Liver (tissue), 3 donors: ENCODE measurements around the gene CD200R1.

ENCODE experiments used
- EGR1 ChIP-seq, 2 donors: IDR thresholded peaks; 2 replicates each; pipeline ENCODE4 v1.6.1; 2016 to 2018; ENCODE audit warnings: antibody characterized with exemption in 2 of 2, low read depth in 2 of 2
- FOXA1 ChIP-seq: IDR thresholded peaks from 2 replicates; pipeline ENCODE4 v1.6.1; 2016; ENCODE audit warnings: antibody characterized with exemption
- HNF4G ChIP-seq: IDR thresholded peaks from 2 replicates; pipeline ENCODE4 v1.6.1; 2016; ENCODE audit warnings: antibody characterized with exemption
- JUND ChIP-seq, 2 donors: IDR thresholded peaks; 2 replicates each; pipeline ENCODE4 v1.6.1; 2016; ENCODE audit warnings: antibody characterized with exemption in 2 of 2
- NR2F2 ChIP-seq: IDR thresholded peaks from 2 replicates; pipeline ENCODE4 v1.6.1; 2016; ENCODE audit warnings: antibody characterized with exemption
- RXRA ChIP-seq, 2 donors: IDR thresholded peaks; 2 replicates each; pipeline ENCODE4 v1.6.1; 2017 to 2018; ENCODE audit warnings: antibody characterized with exemption in 2 of 2, mild to moderate bottlenecking in 1 of 2
- SP1 ChIP-seq: IDR thresholded peaks from 2 replicates; pipeline ENCODE4 v1.6.1; 2018; ENCODE audit warnings: antibody characterized with exemption, mild to moderate bottlenecking
- TAF1 ChIP-seq: conservative IDR thresholded peaks from 2 replicates; pipeline ENCODE4 v1.6.1; 2016; ENCODE audit warnings: antibody characterized with exemption, mild to moderate bottlenecking
- YY1 ChIP-seq: IDR thresholded peaks from 2 replicates; pipeline ENCODE4 v1.6.1; 2016; ENCODE audit warnings: antibody characterized with exemption, mild to moderate bottlenecking
- TF ChIP-seq, protein P1 (sequence below): fragments of 150-350 bp; IDR thresholded peaks from 2 replicates; pipeline ENCODE4 v1.5.1; 2017; ENCODE audit warnings: improper control_type of control experiment, low read depth, low read length; ENCODE audit not compliant: missing input control
- TF ChIP-seq, protein P2 (sequence below): IDR thresholded peaks from 2 replicates; pipeline ENCODE4 v1.6.1; 2016; ENCODE audit warnings: antibody characterized with exemption, mild to moderate bottlenecking
- TF ChIP-seq, protein P3 (sequence below): IDR thresholded peaks from 2 replicates; pipeline ENCODE4 v1.6.1; 2016; ENCODE audit warnings: antibody characterized with exemption
- TF ChIP-seq, protein P4 (sequence below): IDR thresholded peaks from 2 replicates; pipeline ENCODE4 v1.6.1; 2016; ENCODE audit warnings: antibody characterized with exemption
- TF ChIP-seq, protein P5 (sequence below): IDR thresholded peaks from 2 replicates; pipeline ENCODE4 v1.6.1; 2016; ENCODE audit warnings: antibody characterized with exemption
- donor health status: healthy.
- donor health status: healthy.

DNA sequence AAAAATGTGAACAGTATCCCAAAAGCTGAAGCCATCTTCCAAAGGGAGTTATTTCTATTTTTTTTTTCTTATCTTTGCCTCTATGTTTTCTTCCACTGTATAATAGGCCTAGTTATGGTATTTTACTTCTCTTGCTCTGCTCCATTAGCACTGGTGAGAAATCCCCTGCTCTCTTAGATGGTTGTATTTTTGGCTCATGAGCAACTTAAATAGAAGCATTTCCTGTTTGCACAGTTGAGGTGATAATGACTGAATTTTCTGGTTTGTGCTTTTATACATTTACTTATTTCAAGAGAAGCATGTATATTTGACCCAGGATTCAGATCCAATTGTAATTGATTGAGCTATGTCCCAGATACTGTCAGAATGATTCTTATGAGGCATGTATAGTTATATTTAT is 66.7 kb downstream of the CD200R1 start:
- TF ChIP-seq FOXA1 (no peak), YY1 (no peak), TAF1 (no peak), JUND (IDR thresholded peaks at IDR 0.05) (no peak), EGR1 (IDR thresholded peaks at IDR 0.05; ENCODE audit: low read depth in 2 of 2) (no peak), SP1 (no peak), HNF4G (no peak), NR2F2 (no peak), RXRA (IDR thresholded peaks at IDR 0.05) (no peak)
- TF ChIP-seq, protein P1, sequence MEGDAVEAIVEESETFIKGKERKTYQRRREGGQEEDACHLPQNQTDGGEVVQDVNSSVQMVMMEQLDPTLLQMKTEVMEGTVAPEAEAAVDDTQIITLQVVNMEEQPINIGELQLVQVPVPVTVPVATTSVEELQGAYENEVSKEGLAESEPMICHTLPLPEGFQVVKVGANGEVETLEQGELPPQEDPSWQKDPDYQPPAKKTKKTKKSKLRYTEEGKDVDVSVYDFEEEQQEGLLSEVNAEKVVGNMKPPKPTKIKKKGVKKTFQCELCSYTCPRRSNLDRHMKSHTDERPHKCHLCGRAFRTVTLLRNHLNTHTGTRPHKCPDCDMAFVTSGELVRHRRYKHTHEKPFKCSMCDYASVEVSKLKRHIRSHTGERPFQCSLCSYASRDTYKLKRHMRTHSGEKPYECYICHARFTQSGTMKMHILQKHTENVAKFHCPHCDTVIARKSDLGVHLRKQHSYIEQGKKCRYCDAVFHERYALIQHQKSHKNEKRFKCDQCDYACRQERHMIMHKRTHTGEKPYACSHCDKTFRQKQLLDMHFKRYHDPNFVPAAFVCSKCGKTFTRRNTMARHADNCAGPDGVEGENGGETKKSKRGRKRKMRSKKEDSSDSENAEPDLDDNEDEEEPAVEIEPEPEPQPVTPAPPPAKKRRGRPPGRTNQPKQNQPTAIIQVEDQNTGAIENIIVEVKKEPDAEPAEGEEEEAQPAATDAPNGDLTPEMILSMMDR, result no peak
- TF ChIP-seq, protein P2, sequence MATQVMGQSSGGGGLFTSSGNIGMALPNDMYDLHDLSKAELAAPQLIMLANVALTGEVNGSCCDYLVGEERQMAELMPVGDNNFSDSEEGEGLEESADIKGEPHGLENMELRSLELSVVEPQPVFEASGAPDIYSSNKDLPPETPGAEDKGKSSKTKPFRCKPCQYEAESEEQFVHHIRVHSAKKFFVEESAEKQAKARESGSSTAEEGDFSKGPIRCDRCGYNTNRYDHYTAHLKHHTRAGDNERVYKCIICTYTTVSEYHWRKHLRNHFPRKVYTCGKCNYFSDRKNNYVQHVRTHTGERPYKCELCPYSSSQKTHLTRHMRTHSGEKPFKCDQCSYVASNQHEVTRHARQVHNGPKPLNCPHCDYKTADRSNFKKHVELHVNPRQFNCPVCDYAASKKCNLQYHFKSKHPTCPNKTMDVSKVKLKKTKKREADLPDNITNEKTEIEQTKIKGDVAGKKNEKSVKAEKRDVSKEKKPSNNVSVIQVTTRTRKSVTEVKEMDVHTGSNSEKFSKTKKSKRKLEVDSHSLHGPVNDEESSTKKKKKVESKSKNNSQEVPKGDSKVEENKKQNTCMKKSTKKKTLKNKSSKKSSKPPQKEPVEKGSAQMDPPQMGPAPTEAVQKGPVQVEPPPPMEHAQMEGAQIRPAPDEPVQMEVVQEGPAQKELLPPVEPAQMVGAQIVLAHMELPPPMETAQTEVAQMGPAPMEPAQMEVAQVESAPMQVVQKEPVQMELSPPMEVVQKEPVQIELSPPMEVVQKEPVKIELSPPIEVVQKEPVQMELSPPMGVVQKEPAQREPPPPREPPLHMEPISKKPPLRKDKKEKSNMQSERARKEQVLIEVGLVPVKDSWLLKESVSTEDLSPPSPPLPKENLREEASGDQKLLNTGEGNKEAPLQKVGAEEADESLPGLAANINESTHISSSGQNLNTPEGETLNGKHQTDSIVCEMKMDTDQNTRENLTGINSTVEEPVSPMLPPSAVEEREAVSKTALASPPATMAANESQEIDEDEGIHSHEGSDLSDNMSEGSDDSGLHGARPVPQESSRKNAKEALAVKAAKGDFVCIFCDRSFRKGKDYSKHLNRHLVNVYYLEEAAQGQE, result no peak
- TF ChIP-seq, protein P3, sequence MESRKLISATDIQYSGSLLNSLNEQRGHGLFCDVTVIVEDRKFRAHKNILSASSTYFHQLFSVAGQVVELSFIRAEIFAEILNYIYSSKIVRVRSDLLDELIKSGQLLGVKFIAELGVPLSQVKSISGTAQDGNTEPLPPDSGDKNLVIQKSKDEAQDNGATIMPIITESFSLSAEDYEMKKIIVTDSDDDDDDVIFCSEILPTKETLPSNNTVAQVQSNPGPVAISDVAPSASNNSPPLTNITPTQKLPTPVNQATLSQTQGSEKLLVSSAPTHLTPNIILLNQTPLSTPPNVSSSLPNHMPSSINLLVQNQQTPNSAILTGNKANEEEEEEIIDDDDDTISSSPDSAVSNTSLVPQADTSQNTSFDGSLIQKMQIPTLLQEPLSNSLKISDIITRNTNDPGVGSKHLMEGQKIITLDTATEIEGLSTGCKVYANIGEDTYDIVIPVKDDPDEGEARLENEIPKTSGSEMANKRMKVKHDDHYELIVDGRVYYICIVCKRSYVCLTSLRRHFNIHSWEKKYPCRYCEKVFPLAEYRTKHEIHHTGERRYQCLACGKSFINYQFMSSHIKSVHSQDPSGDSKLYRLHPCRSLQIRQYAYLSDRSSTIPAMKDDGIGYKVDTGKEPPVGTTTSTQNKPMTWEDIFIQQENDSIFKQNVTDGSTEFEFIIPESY, result no peak
- TF ChIP-seq, protein P4, sequence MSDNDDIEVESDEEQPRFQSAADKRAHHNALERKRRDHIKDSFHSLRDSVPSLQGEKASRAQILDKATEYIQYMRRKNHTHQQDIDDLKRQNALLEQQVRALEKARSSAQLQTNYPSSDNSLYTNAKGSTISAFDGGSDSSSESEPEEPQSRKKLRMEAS, result no peak
- TF ChIP-seq, protein P5, sequence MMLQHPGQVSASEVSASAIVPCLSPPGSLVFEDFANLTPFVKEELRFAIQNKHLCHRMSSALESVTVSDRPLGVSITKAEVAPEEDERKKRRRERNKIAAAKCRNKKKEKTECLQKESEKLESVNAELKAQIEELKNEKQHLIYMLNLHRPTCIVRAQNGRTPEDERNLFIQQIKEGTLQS, result no peak
